Mesendoderm (in vitro differentiated cells): ENCODE measurements around the gene SYNE2.
"Not testable (repeated sequence)": the region's sequence is repeated elsewhere in the genome, so short reads cannot be mapped to it uniquely, and the experiment has no call there.

Experiments
- DNase-seq: peaks from one replicate; pipeline ENCODE4 v3.0.0; 2013
- H2AK5ac ChIP-seq: 2 replicates; pipeline ENCODE4 v1.6.1; 2013; ENCODE audit warnings: low read length, inconsistent platforms
- H2BK120ac ChIP-seq: 2 replicates; pipeline ENCODE4 v1.6.1; 2013; ENCODE audit warnings: low read depth, mild to moderate bottlenecking, low read length, moderate library complexity, mixed read lengths
- H2BK15ac ChIP-seq: replicated peaks from 2 replicates; pipeline ENCODE4 v1.6.1; 2013; ENCODE audit warnings: low read depth, mild to moderate bottlenecking, moderate library complexity
- H2BK5ac ChIP-seq: 2 replicates; pipeline ENCODE4 v1.6.1; 2013; ENCODE audit warnings: low read length, inconsistent platforms
- H3K18ac ChIP-seq: 2 replicates; pipeline ENCODE4 v1.6.1; 2013; ENCODE audit warnings: mild to moderate bottlenecking, low read length, mixed read lengths
- H3K23ac ChIP-seq: one replicate; pipeline ENCODE4 v1.6.1; 2013; ENCODE audit warnings: low read length
- H3K27ac ChIP-seq: 2 replicates; pipeline ENCODE4 v1.5.1; 2013; ENCODE audit warnings: low read depth, mild to moderate bottlenecking, inconsistent platforms, low read length, moderate library complexity
- H3K27me3 ChIP-seq: 2 replicates; pipeline ENCODE4 v1.6.1; 2013; ENCODE audit warnings: low read length, control low read depth, mild to moderate bottlenecking, inconsistent platforms; ENCODE audit not compliant: insufficient read depth, poor library complexity
- H3K36me3 ChIP-seq: 2 replicates; pipeline ENCODE4 v1.6.1; 2013; ENCODE audit warnings: low read length, inconsistent platforms; ENCODE audit not compliant: control insufficient read depth, insufficient read depth
- H3K4ac ChIP-seq: one replicate; pipeline ENCODE4 v1.6.1; 2013; ENCODE audit warnings: low read depth, mild to moderate bottlenecking, low read length, moderate library complexity
- H3K4me1 ChIP-seq: 2 replicates; pipeline ENCODE4 v1.6.1; 2013; ENCODE audit warnings: low read depth, low read length, inconsistent platforms; ENCODE audit not compliant: control insufficient read depth
- H3K4me2 ChIP-seq: 2 replicates; pipeline ENCODE4 v1.6.1; 2013; ENCODE audit warnings: low read length
- H3K4me3 ChIP-seq: 2 replicates; pipeline ENCODE4 v1.5.1; 2013; ENCODE audit warnings: mild to moderate bottlenecking, low read length
- H3K56ac ChIP-seq: one replicate; pipeline ENCODE4 v1.6.1; 2013; ENCODE audit warnings: low read length
- H3K79me1 ChIP-seq: 2 replicates; pipeline ENCODE4 v1.6.1; 2013; ENCODE audit warnings: low read length, inconsistent platforms
- H3K79me2 ChIP-seq: 2 replicates; pipeline ENCODE4 v1.6.1; 2013; ENCODE audit warnings: mild to moderate bottlenecking, low read length; ENCODE audit not compliant: control insufficient read depth, insufficient read depth
- H3K9ac ChIP-seq: 2 replicates; pipeline ENCODE4 v1.6.1; 2013; ENCODE audit warnings: low read length, inconsistent platforms
- H4K5ac ChIP-seq: one replicate; pipeline ENCODE4 v1.6.1; 2013; ENCODE audit warnings: low read length
- H4K8ac ChIP-seq: one replicate; pipeline ENCODE4 v1.6.1; 2013; ENCODE audit warnings: low read depth, mild to moderate bottlenecking, control low read depth, low read length, moderate library complexity
- WGBS: extraction: QIAGEN DNeasy Blood & Tissue Kit; methylation state at CpG from one replicate; pipeline ENCODE4 v1.1.7; 2013; ENCODE audit warnings: low lambda C conversion rate, missing lambda C conversion rate; ENCODE audit not compliant: insufficient coverage; ENCODE audit errors: extremely low coverage; 5-methylcytosine and 5-hydroxymethylcytosine counted together

SYNE2 gene

GRCh38 chr14:63864775-63865174 is 12.0 kb downstream of the SYNE2 start:
- H3K4me2 ChIP-seq, H4K8ac ChIP-seq, H3K23ac ChIP-seq, H3K9ac ChIP-seq, H3K79me1 ChIP-seq, H3K27ac ChIP-seq, H2BK120ac ChIP-seq, H3K18ac ChIP-seq, H4K5ac ChIP-seq, H3K4me3 ChIP-seq, H3K4me1 ChIP-seq, H2BK5ac ChIP-seq, H3K56ac ChIP-seq, H3K79me2 ChIP-seq, H2BK15ac ChIP-seq, DNase-seq, H2AK5ac ChIP-seq, H3K36me3 ChIP-seq, H3K4ac ChIP-seq, H3K27me3 ChIP-seq: not testable (repeated sequence)
- WGBS = no CpG with 5 or more reads among the region's 2 CpGs

- no peak overlapping the region for H3K4me2 ChIP-seq
- H3K4me3 ChIP-seq = no peak overlapping the region
- no peak overlapping the region for H3K56ac ChIP-seq
- H3K4ac ChIP-seq = no peak overlapping the region
- H2BK5ac ChIP-seq = no peak overlapping the region
- no peak overlapping the region for H3K9ac ChIP-seq
- no peak overlapping the region for H2AK5ac ChIP-seq
- DNase-seq = no peak
- no peak overlapping the region for H2BK15ac ChIP-seq
- no peaks in the 10 kb centered on the region for H3K4me1 ChIP-seq
- no peak overlapping the region for H3K23ac ChIP-seq
- H3K27ac ChIP-seq = no peak overlapping the region
- no peaks in the 10 kb centered on the region for H3K27me3 ChIP-seq
- H3K36me3 ChIP-seq = no peaks in the 10 kb centered on the region
- H4K5ac ChIP-seq = no peak overlapping the region
- H3K79me2 ChIP-seq = no peaks in the 10 kb centered on the region
- H3K79me1 ChIP-seq = no peaks in the 10 kb centered on the region
- H4K8ac ChIP-seq = peak overlapping the region; percentile 13
- H2BK120ac ChIP-seq = no peak overlapping the region
- no CpG with 5 or more reads among the region's 6 CpGs for WGBS
- no peak overlapping the region for H3K18ac ChIP-seq
Observed at GRCh38 chr14:63867933-63868921, 15.4 kb downstream of the SYNE2 start.

GRCh38 chr14:63869940-63870752 is 17.3 kb downstream of the SYNE2 start:
- H3K4me3 ChIP-seq, H3K56ac ChIP-seq, H3K4me2 ChIP-seq, H3K79me1 ChIP-seq, H3K4me1 ChIP-seq, H3K9ac ChIP-seq, H4K8ac ChIP-seq, H3K27me3 ChIP-seq, H3K27ac ChIP-seq, H2BK15ac ChIP-seq, DNase-seq, H3K79me2 ChIP-seq, H3K36me3 ChIP-seq, H3K18ac ChIP-seq, H2AK5ac ChIP-seq, H3K23ac ChIP-seq, H3K4ac ChIP-seq, H2BK120ac ChIP-seq, H2BK5ac ChIP-seq, H4K5ac ChIP-seq: not testable (repeated sequence)
- no CpG with 5 or more reads among the region's 2 CpGs for WGBS

- H3K79me1 ChIP-seq, H3K36me3 ChIP-seq, H3K9ac ChIP-seq, H3K4ac ChIP-seq, H3K4me3 ChIP-seq, H3K4me2 ChIP-seq, H2AK5ac ChIP-seq, H3K56ac ChIP-seq, H4K8ac ChIP-seq, DNase-seq, H2BK120ac ChIP-seq, H3K79me2 ChIP-seq, H3K18ac ChIP-seq, H4K5ac ChIP-seq, H3K4me1 ChIP-seq, H2BK15ac ChIP-seq, H2BK5ac ChIP-seq, H3K27me3 ChIP-seq, H3K27ac ChIP-seq, H3K23ac ChIP-seq: not testable (repeated sequence)
- no CpG with 5 or more reads among the region's 1 CpG for WGBS
Observed at GRCh38 chr14:63870753-63871037, 17.9 kb downstream of the SYNE2 start.

- Histone ChIP-seq H3K27ac (no peak overlapping the region), H3K18ac (no peak overlapping the region), H3K79me1 (no peaks in the 10 kb centered on the region), H4K5ac (no peak overlapping the region), H3K27me3 (no peaks in the 10 kb centered on the region), H2BK5ac (no peak overlapping the region), H3K23ac (no peak overlapping the region), H2AK5ac (no peak overlapping the region), H2BK120ac (no peak overlapping the region), H3K4me3 (no peak overlapping the region), H3K79me2 (no peaks in the 10 kb centered on the region), H3K9ac (no peak overlapping the region), H3K4ac (no peak overlapping the region), H2BK15ac (no peak overlapping the region), H3K36me3 (no peaks in the 10 kb centered on the region), H3K56ac (no peak overlapping the region), H4K8ac (no peak overlapping the region), H3K4me1 (peaks cover 1% of the 10 kb centered on the region), H3K4me2 (no peak overlapping the region)
- peak; percentile 53 for DNase-seq
- no CpG with 5 or more reads among the region's 3 CpGs for WGBS
Observed at GRCh38 chr14:63874223-63874622, 21.4 kb downstream of the SYNE2 start.
